ENCODE results near the gene B4GALNT4.

- TF ChIP-seq CTCF (IDR thresholded peaks at IDR 0.05) (no peak), POLR2AphosphoS5 (IDR thresholded peaks at IDR 0.05) (no peak)
Observed at GRCh38 chr11:365831-366230, 3.5 kb upstream of the B4GALNT4 start.
